ENCODE measurements around the gene MYO3A.
A peak's percentile ranks its signal among the peaks of the same experiment; 100 is the strongest.

Gene MYO3A

DNA sequence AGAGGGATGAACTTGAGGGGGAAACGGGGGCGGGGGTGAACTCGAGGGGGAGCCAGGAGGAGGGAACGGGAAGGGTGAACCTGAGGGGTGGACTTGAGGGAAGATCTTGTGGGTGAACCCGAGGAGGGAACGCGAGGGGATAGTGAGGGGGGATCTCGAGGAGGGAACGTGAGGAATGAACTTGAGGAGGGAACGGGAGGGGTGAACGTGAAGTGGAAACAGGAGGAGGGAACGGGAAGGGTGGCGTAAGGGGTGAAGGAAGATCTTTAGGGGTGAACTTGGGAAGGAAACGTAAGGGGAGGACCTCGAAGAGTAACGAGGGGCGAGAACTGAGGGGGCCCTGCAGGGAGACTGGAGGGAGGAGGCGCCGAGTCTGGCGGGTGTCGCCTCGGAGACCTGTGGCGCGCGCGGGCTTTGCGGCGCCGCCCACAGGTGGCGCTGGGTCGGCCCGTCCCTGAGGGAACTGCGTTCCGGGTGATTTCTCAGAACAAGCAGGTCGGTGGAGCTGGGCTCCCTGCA, 651 bp downstream of the MYO3A start:
- H3K4me3 ChIP-seq (ENCODE audit: low read depth in 1 of 2, low read length in 2 of 2), result peak overlapping the region; percentile 41 to 56

DNA sequence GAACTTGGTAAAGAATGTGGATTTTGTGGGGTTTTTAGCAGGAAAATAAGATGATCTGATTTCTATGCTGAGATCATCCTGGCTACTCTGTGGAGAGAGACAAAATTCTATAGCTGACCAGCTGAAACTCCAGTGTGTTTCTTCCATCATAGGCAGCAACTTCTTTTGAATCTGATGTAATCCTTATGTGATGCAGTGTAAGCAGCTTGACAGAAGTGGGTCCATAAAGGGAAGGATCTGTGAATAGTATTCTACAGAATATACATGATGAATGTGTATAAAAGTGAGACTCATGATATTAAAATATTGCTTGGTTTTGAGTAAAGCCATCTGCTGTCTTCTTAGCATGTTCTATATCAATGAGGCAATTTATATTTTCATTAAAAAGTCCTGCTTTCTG, 4.4 kb downstream of the MYO3A start:
- Histone ChIP-seq H3K4me3 (ENCODE audit: low read depth in 1 of 2, low read length in 2 of 2) (no peak overlapping the region), H3K4me1 (ENCODE audit: control insufficient read depth in 1 of 2, insufficient read depth in 2 of 2, low read length in 2 of 2) (peaks cover 0 to 13% of the 10 kb centered on the region in 2 donors), H3K27me3 (ENCODE audit: low read depth, low read length) (no peaks in the 10 kb centered on the region), H3K9me3 (ENCODE audit: control insufficient read depth in 1 of 2, low read length in 2 of 2) (no peaks in the 10 kb centered on the region), H3K27ac (ENCODE audit: low read length) (no peak overlapping the region), H3K36me3 (ENCODE audit: control insufficient read depth in 1 of 2, insufficient read depth in 2 of 2, low read length in 2 of 2) (no peaks in the 10 kb centered on the region)

More for the DNA sequence above, 651 bp downstream of the MYO3A start:
- Histone ChIP-seq H3K27me3 (ENCODE audit: low read depth, low read length) (no peaks in the 10 kb centered on the region), H3K4me1 (ENCODE audit: control insufficient read depth in 1 of 2, insufficient read depth in 2 of 2, low read length in 2 of 2) (peaks cover 0 to 13% of the 10 kb centered on the region in 2 donors), H3K36me3 (ENCODE audit: control insufficient read depth in 1 of 2, insufficient read depth in 2 of 2, low read length in 2 of 2) (no peaks in the 10 kb centered on the region), H3K9me3 (ENCODE audit: control insufficient read depth in 1 of 2, low read length in 2 of 2) (no peaks in the 10 kb centered on the region), H3K27ac (ENCODE audit: low read length) (no peak overlapping the region)

DNA sequence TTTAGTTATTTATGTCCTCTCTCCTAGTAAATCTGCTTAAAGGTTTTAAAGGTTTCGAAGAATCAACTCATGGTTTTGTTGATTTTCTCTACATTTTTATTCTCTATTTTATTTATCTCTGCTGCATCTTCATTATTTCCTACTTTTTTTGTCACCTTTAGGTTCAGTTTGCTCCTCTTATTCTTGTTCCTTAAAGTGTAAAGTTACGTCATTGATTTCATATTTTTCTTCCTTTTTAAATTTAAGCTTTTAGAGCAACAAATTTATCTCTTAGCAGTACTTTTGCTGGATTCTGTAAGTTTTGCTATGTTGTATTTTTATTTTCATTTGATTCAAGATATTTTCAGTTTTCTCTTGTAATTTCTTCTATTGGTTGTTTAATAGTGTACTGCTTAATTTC, 10.7 kb downstream of the MYO3A start:
- H3K4me3 ChIP-seq (ENCODE audit: low read depth in 1 of 2, low read length in 2 of 2), result no peak overlapping the region
- no peaks in the 10 kb centered on the region for H3K27me3 ChIP-seq (ENCODE audit: low read depth, low read length)
- no peaks in the 10 kb centered on the region for H3K4me1 ChIP-seq (ENCODE audit: control insufficient read depth in 1 of 2, insufficient read depth in 2 of 2, low read length in 2 of 2)
- no peaks in the 10 kb centered on the region for H3K9me3 ChIP-seq (ENCODE audit: control insufficient read depth in 1 of 2, low read length in 2 of 2)
- no peaks in the 10 kb centered on the region for H3K36me3 ChIP-seq (ENCODE audit: control insufficient read depth in 1 of 2, insufficient read depth in 2 of 2, low read length in 2 of 2)
- H3K27ac ChIP-seq (ENCODE audit: low read length), result no peak overlapping the region

DNA sequence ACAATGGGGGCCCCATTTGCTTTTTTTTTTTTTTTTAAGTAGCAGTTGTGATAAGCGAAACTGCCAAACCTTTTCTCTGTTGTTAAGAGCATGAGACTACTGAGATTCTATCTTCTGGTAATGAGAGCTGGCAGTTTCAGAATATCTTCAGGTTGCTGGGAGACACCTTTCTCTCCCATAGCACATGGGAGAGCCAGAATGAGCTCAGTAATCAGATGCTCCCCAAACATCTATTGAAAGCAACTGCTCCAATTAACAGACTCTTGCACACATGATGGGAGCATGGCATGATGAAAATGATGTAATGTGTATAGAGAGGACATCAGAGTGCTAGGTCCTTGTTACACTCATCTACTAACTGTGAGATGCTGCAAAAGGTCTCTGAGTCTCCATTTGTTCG, 18.8 kb downstream of the MYO3A start:
- Histone ChIP-seq H3K36me3 (ENCODE audit: control insufficient read depth in 1 of 2, insufficient read depth in 2 of 2, low read length in 2 of 2) (no peaks in the 10 kb centered on the region), H3K27ac (ENCODE audit: low read length) (no peak overlapping the region), H3K4me1 (ENCODE audit: control insufficient read depth in 1 of 2, insufficient read depth in 2 of 2, low read length in 2 of 2) (no peaks in the 10 kb centered on the region), H3K4me3 (ENCODE audit: low read depth in 1 of 2, low read length in 2 of 2) (no peak overlapping the region), H3K27me3 (ENCODE audit: low read depth, low read length) (no peaks in the 10 kb centered on the region), H3K9me3 (ENCODE audit: control insufficient read depth in 1 of 2, low read length in 2 of 2) (no peaks in the 10 kb centered on the region)

DNA sequence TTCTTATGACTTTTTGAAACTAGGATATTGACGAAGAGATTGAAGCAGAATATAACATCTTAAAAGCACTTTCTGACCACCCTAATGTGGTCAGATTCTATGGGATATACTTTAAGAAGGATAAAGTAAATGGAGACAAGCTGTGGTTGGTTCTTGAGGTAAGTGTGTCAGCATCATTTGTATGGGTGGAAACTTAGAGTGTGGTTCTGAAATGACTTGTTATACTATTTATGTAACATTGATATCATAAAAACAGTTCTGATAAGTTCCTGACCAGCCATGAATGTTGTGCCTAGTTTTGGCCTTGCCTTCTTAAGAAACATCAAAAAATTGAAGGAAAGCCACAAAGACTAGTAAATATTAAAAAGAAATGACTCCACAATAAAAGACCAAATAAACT, 20.8 kb downstream of the MYO3A start:
- H3K27me3 ChIP-seq (ENCODE audit: low read depth, low read length), result no peaks in the 10 kb centered on the region
- H3K36me3 ChIP-seq (ENCODE audit: control insufficient read depth in 1 of 2, insufficient read depth in 2 of 2, low read length in 2 of 2), result no peaks in the 10 kb centered on the region
- no peak overlapping the region for H3K4me3 ChIP-seq (ENCODE audit: low read depth in 1 of 2, low read length in 2 of 2)
- peaks cover 0 to 4% of the 10 kb centered on the region in 2 donors for H3K9me3 ChIP-seq (ENCODE audit: control insufficient read depth in 1 of 2, low read length in 2 of 2)
- no peaks in the 10 kb centered on the region for H3K4me1 ChIP-seq (ENCODE audit: control insufficient read depth in 1 of 2, insufficient read depth in 2 of 2, low read length in 2 of 2)
- no peak overlapping the region for H3K27ac ChIP-seq (ENCODE audit: low read length)

DNA sequence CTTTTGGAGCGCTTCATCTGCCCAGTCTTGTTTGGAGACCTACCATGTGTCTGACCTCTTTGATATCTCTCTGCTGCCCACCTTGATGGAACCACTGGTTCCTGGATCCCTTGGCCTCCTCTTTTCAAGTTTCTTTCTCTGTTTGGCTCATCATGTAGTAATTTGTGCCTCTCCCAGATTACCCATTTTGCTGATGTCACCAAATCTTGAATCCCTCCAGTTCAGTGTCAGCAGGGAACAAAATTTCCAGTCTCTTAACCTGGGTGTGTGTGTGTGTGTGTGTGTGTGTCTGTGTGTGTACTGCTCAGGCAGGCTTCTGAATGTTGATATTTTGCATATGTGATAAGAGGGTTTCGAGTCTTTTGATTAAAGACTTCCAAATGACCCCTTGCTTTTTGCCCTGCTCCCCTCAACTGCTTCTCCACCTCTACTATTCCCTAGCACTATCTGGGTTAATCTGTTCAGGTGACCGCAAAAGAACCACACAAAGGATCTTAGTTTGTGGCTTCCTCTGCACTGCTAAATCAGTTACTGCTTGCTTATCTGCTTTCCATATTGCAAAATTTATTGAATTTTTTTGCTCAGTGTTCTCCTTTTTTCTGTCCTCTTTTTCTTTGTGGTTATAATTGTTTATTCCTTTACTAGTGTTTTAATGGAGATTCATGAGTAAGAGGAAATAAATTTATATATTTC, 25.7 kb downstream of the MYO3A start:
- no peak overlapping the region for H3K4me3 ChIP-seq (ENCODE audit: low read depth in 1 of 2, low read length in 2 of 2)
- H3K9me3 ChIP-seq (ENCODE audit: control insufficient read depth in 1 of 2, low read length in 2 of 2), result peaks cover 0 to 4% of the 10 kb centered on the region in 2 donors
- no peaks in the 10 kb centered on the region for H3K36me3 ChIP-seq (ENCODE audit: control insufficient read depth in 1 of 2, insufficient read depth in 2 of 2, low read length in 2 of 2)
- no peaks in the 10 kb centered on the region for H3K27me3 ChIP-seq (ENCODE audit: low read depth, low read length)
- no peak overlapping the region for H3K27ac ChIP-seq (ENCODE audit: low read length)
- no peaks in the 10 kb centered on the region for H3K4me1 ChIP-seq (ENCODE audit: control insufficient read depth in 1 of 2, insufficient read depth in 2 of 2, low read length in 2 of 2)

DNA sequence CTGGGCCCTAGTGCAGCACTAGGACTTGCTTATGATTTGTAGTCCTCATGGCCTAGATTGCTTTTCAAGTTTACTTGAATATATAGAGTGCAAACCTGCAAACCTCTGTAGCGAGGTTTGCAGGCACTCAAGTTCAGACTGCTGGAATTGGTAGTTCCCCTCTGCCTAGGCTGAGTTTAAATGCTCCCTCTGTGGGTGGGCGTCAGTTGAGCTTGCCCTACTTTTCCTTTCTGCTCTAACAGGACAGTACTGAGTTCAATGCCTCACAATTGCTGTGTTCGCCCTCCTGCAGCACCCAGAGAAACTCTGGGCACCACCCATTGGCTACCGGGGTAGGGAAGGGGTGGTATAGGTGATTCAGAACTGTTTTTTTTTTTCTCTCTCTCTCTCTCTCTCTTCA, 31.6 kb downstream of the MYO3A start:
- Histone ChIP-seq H3K27ac (ENCODE audit: low read length) (no peak overlapping the region), H3K4me1 (ENCODE audit: control insufficient read depth in 1 of 2, insufficient read depth in 2 of 2, low read length in 2 of 2) (no peaks in the 10 kb centered on the region)

DNA sequence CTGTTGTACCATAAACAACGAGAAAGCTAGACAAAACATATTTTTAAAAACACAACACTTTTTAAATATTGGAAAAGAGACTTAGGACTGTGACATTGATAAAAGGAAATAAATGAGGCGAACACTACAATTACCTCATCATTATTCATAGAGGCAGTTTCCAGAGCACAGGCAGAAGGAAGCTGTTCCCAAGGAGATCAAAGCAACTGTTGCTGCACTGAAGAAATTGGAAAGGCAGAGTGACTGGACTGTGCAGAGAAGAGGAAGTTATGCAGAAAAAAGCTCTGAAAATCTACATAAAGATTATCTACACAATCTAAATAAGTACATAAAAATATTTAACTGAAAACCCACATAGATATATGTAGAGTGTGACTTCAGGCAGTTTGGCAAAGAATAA, 32.8 kb downstream of the MYO3A start:
- Histone ChIP-seq H3K27me3 (ENCODE audit: low read depth, low read length) (no peaks in the 10 kb centered on the region), H3K9me3 (ENCODE audit: control insufficient read depth in 1 of 2, low read length in 2 of 2) (no peaks in the 10 kb centered on the region), H3K36me3 (ENCODE audit: control insufficient read depth in 1 of 2, insufficient read depth in 2 of 2, low read length in 2 of 2) (no peaks in the 10 kb centered on the region), H3K4me1 (ENCODE audit: control insufficient read depth in 1 of 2, insufficient read depth in 2 of 2, low read length in 2 of 2) (no peaks in the 10 kb centered on the region), H3K4me3 (ENCODE audit: low read depth in 1 of 2, low read length in 2 of 2) (no peak overlapping the region), H3K27ac (ENCODE audit: low read length) (no peak overlapping the region)

More for the DNA sequence above, 31.6 kb downstream of the MYO3A start:
- no peaks in the 10 kb centered on the region for H3K36me3 ChIP-seq (ENCODE audit: control insufficient read depth in 1 of 2, insufficient read depth in 2 of 2, low read length in 2 of 2)
- no peak overlapping the region for H3K4me3 ChIP-seq (ENCODE audit: low read depth in 1 of 2, low read length in 2 of 2)
- no peaks in the 10 kb centered on the region for H3K9me3 ChIP-seq (ENCODE audit: control insufficient read depth in 1 of 2, low read length in 2 of 2)
- H3K27me3 ChIP-seq (ENCODE audit: low read depth, low read length), result no peaks in the 10 kb centered on the region

DNA sequence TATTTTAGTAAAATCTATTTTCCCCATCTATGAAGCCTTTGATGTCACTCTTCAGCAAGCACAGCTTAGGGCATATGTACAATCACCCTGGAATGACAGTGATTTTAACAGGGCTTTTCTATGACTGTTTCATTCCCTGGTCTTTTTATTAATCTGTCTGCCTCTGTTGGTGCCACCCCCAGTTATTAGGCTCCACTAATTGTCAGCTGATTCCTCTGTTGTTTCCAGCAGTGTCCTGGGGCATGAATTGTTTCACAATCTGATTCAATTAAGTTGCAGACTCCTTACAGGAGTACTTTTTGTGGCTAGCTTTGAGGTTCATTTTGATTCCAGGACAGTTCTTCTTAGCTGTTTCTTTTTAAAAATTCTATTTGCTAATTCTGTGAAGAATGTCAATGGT, 38.6 kb downstream of the MYO3A start:
- Histone ChIP-seq H3K9me3 (ENCODE audit: control insufficient read depth in 1 of 2, low read length in 2 of 2) (no peaks in the 10 kb centered on the region), H3K27ac (ENCODE audit: low read length) (no peak overlapping the region), H3K27me3 (ENCODE audit: low read depth, low read length) (no peaks in the 10 kb centered on the region), H3K36me3 (ENCODE audit: control insufficient read depth in 1 of 2, insufficient read depth in 2 of 2, low read length in 2 of 2) (no peaks in the 10 kb centered on the region), H3K4me1 (ENCODE audit: control insufficient read depth in 1 of 2, insufficient read depth in 2 of 2, low read length in 2 of 2) (no peaks in the 10 kb centered on the region), H3K4me3 (ENCODE audit: low read depth in 1 of 2, low read length in 2 of 2) (no peak overlapping the region)

DNA sequence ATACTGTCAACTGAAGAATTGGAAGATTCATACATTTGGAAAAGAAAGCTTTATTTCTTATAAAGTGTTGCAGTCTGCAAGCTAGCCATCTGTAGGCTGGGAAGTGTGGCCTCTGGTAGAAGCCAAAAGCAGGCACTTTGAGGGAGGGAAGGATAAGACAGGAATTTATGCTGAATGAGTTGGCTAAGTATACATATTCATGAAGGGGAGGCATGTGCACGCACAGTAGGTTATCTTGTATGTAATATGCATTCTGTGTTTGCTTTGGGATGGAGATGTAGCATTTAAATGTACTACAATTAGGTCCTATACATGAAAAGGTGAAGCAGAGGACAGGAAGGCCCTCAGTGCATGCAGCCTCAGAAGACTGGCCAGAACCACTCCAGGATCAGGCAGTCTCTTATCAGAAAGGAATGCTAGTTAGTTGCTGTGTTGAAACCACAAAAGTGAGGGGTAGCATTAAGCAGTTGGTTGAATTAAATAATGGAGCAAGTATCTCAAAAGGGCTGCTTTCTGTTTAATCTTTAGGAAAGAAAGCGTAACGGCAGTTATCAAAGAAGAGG, 40.9 kb downstream of the MYO3A start:
- no peak overlapping the region for H3K4me3 ChIP-seq (ENCODE audit: low read depth in 1 of 2, low read length in 2 of 2)
- no peak overlapping the region for H3K27ac ChIP-seq (ENCODE audit: low read length)
- no peaks in the 10 kb centered on the region for H3K36me3 ChIP-seq (ENCODE audit: control insufficient read depth in 1 of 2, insufficient read depth in 2 of 2, low read length in 2 of 2)
- no peaks in the 10 kb centered on the region for H3K4me1 ChIP-seq (ENCODE audit: control insufficient read depth in 1 of 2, insufficient read depth in 2 of 2, low read length in 2 of 2)
- no peaks in the 10 kb centered on the region for H3K27me3 ChIP-seq (ENCODE audit: low read depth, low read length)
- no peaks in the 10 kb centered on the region for H3K9me3 ChIP-seq (ENCODE audit: control insufficient read depth in 1 of 2, low read length in 2 of 2)

DNA sequence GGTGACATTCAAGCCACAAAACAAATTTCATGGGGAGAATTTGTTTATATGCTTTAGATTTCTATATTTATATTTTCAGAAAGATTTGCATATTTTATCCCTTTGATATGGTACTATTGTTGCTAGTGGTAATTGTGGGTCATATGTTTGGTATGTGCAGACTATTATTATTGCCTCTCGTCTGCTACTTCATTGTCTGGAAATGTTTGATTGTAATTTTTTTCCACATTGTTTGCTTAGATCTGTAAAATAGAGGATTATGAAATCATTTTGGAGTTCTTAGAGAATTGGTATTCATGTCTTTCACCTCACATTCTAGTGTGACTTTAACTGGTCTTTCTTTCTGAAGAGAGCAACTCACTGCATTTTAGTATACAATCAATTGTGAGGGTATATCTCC, 44.7 kb downstream of the MYO3A start:
- Histone ChIP-seq H3K36me3 (ENCODE audit: control insufficient read depth in 1 of 2, insufficient read depth in 2 of 2, low read length in 2 of 2) (no peaks in the 10 kb centered on the region), H3K4me3 (ENCODE audit: low read depth in 1 of 2, low read length in 2 of 2) (no peak overlapping the region), H3K9me3 (ENCODE audit: control insufficient read depth in 1 of 2, low read length in 2 of 2) (peaks cover 0 to 3% of the 10 kb centered on the region in 2 donors), H3K27me3 (ENCODE audit: low read depth, low read length) (no peaks in the 10 kb centered on the region), H3K4me1 (ENCODE audit: control insufficient read depth in 1 of 2, insufficient read depth in 2 of 2, low read length in 2 of 2) (no peaks in the 10 kb centered on the region), H3K27ac (ENCODE audit: low read length) (no peak overlapping the region)

DNA sequence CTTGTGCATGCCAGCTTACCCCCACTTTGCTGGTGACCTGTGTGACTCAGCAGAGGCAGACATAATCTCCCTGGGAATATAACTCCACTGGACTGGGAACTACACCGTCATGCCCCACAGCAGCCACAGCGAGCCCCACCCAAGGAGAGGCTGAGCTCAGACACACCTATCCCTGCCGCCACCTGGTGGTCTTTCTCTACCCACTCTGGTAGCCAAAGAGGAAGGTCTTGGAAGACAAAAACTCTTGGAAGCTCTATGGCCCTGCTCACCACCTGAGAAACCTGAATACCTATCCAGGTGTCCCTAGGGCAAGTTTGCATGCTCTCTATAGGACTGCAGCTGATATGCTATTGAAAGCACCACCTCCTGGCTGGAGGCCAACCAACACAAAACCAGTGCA, 48.1 kb downstream of the MYO3A start:
- Histone ChIP-seq H3K9me3 (ENCODE audit: control insufficient read depth in 1 of 2, low read length in 2 of 2) (peaks cover 0 to 3% of the 10 kb centered on the region in 2 donors), H3K36me3 (ENCODE audit: control insufficient read depth in 1 of 2, insufficient read depth in 2 of 2, low read length in 2 of 2) (no peaks in the 10 kb centered on the region), H3K4me3 (ENCODE audit: low read depth in 1 of 2, low read length in 2 of 2) (no peak overlapping the region), H3K27ac (ENCODE audit: low read length) (no peak overlapping the region), H3K4me1 (ENCODE audit: control insufficient read depth in 1 of 2, insufficient read depth in 2 of 2, low read length in 2 of 2) (no peaks in the 10 kb centered on the region), H3K27me3 (ENCODE audit: low read depth, low read length) (no peaks in the 10 kb centered on the region)
